Measurements from ENCODE around the gene KNSTRN.

DNA sequence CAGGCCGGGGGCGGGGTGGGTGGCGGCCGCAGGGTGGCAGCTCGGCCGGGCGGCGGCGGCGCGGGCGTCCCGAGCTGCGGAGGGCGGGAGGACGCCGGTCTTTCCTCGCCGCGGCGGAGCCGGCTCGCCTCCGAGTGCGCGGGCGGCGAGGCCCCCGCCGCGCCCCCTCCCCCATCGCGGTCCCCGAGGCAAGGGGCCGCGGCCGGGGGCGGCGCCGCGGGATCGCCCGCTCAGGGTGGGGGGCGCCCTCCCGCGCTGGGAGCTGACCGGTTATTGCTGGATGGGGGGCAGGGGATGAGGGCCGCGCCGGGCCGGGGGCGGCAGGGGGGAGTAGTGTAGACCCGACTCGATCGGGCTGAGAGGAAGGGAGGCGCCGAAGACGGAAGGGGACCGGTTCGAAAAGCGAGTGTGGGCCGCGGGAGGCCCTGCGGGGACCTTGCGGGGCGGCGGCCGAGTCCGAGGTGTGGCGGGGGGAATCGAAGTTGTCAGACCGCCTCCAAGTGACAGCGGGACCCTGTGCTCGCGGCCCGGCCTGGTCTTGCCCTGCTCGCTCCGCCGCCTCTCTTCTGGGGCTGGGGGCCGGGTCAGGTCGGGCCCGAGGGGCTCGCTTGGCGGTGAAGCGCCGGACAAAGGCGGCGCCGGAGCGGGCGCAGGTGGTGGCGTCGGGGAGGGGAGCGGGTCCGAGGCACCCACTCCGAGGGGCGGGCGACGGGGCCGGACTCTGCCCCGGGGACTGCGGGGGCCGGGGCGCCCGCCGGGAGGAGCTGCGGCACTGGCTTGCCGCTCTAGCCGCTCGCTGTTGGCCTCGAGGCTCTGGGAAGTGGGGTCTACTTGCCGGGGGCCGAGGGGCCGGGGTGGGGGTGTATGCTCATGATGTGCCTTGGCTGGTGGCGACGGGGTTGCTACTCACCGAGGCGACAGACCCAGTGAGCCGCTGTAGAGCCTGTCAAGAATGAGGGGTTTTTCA is 59.3 kb downstream of the KNSTRN start:
- no peak for TF ChIP-seq CTCF (conservative IDR thresholded peaks at IDR 0.05; ENCODE audit: low read depth, low read length)
- no peak for TF ChIP-seq EZH2 (IDR thresholded peaks at IDR 0.05; ENCODE audit: borderline replicate concordance, low read depth, low read length, poor library complexity, severe bottlenecking)
